HS-27A (cell line): Measurements from ENCODE around the gene RFPL2.
"Not testable (repeated sequence)": the region's sequence is repeated elsewhere in the genome, so short reads cannot be mapped to it uniquely, and the experiment has no call there.

Experiments used
- DNase-seq: peaks from one replicate; pipeline ENCODE4 v3.0.0-alpha.2; 2012; ENCODE audit warnings: low read depth, missing footprints

Gene RFPL2

DNA sequence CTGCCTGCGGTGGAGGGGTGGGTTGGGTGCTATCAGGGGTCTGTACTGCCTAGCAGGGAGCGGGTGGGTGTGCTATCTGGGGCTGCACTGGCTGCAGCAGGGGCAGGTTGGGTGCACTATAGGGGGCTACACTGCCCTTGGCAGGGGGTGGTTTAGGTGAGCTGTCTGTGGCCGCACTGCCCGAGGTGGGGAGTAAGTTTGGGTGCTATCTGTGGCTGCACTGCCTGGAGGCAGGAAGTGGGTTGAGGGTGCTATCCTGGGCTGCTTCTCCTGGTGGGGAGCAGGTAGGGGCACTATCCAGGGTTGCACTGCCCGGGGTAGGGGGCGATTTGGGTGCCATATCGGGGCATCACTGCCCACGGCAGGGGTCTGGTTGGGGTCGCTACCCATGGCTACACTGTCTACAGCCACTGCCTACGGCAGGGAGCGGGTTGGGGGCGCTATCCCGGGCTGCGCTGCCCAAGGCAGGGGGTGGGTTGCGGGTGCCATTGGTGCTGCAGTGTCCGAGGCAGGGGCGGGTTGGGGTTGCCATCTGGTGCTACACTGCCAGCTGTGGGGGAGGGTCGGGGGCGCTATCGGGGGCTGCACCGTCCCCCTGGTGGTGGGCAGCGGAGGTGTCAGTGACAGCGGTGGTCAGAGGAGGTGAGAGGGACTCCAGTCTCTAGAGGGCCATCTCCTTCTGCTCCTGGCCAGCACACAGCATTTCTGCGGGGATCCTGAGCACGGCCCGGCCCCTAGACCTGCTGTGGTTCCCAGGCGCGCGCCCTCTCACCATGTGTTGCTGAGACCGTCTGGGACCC lies 1.3 kb upstream of the RFPL2 start:
- no peak for DNase-seq

GRCh38 chr22:32204040-32204855 lies 625 bp downstream of the RFPL2 start:
- no peak for DNase-seq

- no peak for DNase-seq
Measured at GRCh38 chr22:32203181-32204039, 1.5 kb downstream of the RFPL2 start.

DNA sequence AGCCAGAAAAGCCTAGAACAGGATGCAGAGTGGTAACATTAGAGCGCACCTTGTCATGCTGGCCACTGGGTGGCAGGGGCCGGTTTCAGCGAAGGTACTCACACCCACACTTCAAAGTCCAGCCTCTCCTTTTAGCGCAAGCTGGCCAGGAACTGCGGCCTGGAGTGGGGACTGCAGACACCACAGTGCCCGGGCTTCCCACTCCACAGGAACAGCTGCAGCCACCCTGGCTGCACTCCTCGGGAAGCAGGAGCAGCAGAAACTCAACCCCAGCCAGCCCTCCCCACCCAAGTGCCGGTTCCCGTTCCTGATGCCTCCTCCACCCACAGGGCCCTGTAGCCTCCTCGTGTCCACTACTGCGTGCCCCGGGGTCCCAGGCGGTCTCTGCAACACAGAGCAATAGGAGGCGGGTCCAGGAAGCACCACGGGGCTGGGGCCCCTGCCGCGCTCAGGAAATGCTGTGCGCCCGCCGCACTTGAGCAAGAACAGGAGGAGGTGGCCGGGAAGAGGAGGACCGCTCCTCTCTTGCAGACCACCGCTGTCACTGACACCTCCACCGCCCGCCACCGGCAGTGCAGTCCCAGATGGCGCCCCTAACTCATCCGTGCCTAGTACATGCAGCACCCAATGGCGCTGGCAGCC lies 2.2 kb downstream of the RFPL2 start:
- no peak for DNase-seq

GRCh38 chr22:32202161-32202538 lies 2.7 kb downstream of the RFPL2 start:
- no peak for DNase-seq

DNA sequence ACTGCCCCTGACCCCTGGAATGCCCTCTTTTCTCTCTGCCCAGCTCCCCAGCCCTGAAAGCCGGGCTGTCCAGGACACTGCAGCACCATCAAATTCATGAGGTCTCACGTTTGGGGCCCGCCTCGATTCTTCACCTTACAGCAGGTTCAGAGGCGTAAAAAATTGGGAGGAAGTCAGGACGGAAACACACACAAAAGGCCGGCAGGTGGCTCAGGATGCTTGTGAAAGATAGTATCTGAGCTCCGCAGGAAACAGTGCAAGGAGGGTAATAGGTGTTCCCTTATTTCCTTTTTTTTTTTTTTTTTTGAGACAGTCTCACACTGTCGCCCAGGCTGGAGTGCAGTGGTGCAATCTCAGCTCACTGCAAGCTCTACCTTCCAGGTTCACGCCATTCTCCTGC lies 4.1 kb downstream of the RFPL2 start:
- DNase-seq, result no peak

DNA sequence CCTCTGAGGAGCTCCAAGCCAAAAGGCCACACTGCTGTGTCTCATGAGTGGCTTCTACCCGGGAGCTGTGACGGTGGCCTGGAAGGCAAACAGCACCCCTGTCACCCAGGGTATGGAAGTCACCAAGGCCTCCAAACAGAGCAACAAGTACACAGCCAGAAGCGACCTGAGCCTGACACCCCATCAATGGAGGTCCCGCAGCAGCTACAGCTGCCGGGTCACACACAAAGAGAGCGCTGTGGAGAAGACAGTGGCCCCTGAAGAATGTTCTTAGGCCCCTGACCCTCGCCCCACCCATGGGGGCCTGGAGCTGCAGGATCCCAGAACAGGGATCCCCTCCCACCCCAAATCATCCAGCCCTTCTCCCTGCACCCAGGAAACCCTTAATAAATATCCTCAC lies 4.9 kb downstream of the RFPL2 start:
- DNase-seq, result no peak

DNA sequence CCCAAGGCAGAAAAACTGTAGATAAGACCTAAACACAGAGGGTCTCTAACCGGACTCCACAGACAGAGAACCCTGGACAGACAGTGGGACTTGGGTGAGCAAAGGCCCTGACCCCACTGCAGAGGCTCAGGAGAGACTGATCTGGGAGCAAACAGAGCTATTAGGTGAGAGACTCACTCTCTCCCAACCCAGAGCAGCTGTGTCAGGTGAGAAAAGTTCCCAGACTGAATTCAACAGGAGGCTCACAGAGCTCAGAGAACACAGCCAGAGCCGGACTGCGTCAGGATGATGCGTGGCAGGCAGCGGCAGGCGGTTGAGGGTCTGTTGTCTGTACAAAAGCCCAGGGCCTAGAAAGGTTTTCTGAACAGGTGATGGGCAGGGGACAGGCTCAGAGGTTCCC lies 5.5 kb downstream of the RFPL2 start:
- no peak for DNase-seq

DNA sequence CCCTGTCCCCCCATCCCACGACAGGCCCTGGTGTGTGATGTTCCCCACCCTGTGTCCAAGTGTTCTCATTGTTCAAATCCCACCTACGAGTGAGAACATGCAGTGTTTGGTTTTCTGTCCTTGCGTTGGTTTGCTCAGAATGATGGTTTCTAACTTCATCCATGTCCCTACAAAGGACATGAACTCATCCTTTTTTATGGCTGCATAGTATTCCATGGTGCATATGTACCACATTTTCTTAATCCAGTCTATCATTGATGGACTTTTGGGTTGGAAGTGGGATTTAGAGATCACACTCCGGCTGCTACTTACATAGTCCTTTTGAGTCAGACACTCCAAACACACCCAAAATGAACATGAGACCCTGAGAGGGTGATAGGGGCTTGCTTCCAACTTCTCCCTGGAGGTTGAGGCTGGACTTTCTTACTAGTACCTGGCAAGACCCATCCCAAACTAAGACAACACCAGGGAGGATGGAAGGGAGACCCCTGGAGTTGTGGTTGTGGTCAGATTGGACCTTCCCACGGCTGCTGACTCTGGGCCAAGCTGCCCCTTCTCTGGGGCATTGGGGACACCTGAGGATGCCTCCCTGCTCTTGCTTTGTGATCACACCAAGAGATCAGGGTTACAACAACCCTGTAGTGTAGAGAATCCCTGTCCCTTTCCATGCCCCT lies 7.2 kb downstream of the RFPL2 start:
- not testable (repeated sequence) for DNase-seq

DNA sequence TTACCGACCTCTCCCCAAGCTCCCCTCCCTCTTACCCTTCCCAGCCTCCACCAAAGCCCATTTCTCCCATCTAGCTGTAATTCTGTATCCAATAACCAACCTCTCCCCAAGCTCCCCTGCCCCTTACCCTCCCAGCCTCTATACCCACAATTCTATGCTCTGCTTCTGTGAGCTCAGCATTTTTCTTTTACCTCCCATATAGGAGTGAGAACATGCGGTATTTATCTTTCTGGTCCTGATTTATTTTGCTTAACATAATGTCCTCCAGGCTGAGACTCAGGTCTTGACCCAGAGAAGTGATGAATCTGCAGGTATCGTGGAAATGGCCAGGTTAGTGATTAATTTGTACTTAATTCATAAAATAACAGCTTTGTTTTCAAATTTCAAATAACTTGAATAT lies 9.0 kb downstream of the RFPL2 start:
- DNase-seq, result not testable (repeated sequence)

DNA sequence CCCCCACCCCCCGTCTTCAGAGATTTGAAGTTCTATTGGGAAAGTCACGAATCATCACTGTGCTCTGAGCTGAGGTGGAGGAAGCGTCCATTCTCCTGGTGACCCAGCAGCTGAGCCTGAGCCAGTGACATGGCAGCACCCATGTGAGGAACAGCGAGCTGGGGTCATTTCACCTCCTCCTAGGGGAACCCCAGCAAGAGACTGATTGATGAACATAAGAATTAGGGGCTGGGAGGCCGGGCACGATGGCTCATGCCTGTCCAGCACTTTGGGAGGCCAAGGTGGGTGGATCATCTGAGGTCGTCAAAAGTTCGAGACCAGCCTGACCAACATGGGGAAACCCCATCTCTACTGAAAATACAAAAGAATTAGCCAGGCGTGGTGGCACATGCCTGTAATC lies 11.5 kb downstream of the RFPL2 start:
- not testable (repeated sequence) for DNase-seq

- not testable (repeated sequence) for DNase-seq
Measured at GRCh38 chr22:32191021-32191420, 13.9 kb downstream of the RFPL2 start.

DNA sequence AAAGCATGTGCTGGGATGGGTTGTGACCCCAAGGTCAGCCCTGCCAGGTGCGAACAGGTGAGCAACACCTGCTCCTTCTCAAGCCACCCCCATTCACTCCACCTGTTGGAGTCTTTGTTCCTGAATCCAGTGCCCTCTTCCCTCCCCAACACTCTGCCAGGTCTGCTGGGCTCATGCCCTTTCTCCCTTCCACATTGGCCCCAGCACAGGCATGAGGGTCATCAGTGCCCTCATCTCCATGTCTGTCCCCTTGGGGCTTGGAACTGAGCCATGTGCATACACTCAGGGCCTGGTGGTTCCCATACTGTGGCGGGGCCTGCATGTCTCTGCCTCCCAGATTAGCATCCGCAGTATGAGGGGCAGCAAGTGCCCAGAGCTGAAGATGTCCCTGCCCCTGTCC lies 19.1 kb downstream of the RFPL2 start:
- no peak for DNase-seq

- no peak for DNase-seq
Measured at GRCh38 chr22:32183625-32184024, 21.2 kb downstream of the RFPL2 start.

GRCh38 chr22:32181043-32181442 lies 23.8 kb downstream of the RFPL2 start:
- DNase-seq, result no peak

GRCh38 chr22:32177221-32177765 lies 27.6 kb downstream of the RFPL2 start:
- no peak for DNase-seq

- DNase-seq, result no peak
Measured at GRCh38 chr22:32175683-32176644, 28.9 kb downstream of the RFPL2 start.

DNA sequence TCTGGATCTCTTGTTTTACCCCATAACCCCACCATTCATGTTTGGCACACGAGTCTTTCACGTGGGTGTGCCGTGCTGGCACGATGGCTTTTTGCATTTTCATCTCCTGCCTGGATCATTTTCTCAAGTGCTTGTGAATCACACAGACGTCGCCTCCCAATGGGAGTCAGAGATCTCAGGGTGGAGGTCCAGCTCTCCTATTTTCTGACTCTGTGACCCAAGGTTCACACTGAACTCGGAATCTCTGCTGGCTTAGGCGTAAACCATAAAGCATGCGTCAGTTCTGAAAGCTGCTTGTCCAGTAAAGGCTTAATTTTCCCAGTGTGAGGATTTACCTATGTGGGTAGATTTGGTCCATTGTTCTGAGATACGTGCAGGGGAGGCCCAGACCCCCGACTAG lies 29.8 kb downstream of the RFPL2 start:
- DNase-seq, result no peak

DNA sequence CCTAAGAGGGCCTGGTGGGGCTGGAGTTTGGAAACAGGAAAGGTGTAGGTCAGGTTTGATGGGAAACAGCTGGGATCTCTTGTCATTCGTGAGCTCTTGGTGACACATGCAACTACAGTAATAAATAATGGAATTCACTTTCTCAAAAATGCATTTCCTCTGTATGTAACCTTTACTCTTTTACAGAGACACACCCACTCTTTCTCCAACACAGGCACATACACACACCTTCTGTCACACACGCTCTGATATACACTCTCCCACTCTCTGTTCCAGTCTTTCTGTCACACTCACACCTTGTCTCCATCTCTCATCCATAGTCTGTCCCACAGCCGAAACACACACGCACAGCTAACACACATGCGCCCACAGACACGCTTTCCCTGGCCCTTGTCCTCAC lies 39.2 kb downstream of the RFPL2 start:
- DNase-seq, result no peak
